ENCODE data around the gene C16orf96.

- TF ChIP-seq CTCF (conservative IDR thresholded peaks at IDR 0.05; ENCODE audit: low read depth in 2 of 2) (no peak), ZNF331 (CRISPR knock-in tag; IDR thresholded peaks at IDR 0.05; ENCODE audit: low read depth) (no peak)
Measured at GRCh38 chr16:4534151-4534790, 21.9 kb upstream of the C16orf96 start.

Measured in GM23338 (cell line).